Endothelial cell of umbilical vein (primary cell): ENCODE results near the gene VPREB3. TPM values are rescaled to one million over a fixed set of nuclear protein-coding genes. Genes with fewer than 3 reads are reported as not detected.

Experiments
- BruUV-seq: library from RNA; stranded (reverse); fragments of 400-500 nt; replicated peaks from 2 replicates; lab custom pipeline; 2021; lab: Mats Ljungman, UMichigan
- CTCF ChIA-PET: fragments of 300-600, 350-600 bp; sonication (Branson Sonifier 250); formaldehyde crosslinking; loops from one replicate; lab custom pipeline; 2021; ENCODE audit warnings: antibody characterized with exemption, inconsistent platforms; lab: Charles Lee
- POLR2A ChIA-PET: fragments of 300-600, 350-600 bp; sonication (Branson Sonifier 250); formaldehyde crosslinking; loops from one replicate; lab custom pipeline; 2021; ENCODE audit warnings: antibody characterized with exemption, inconsistent platforms; lab: Charles Lee
- DNase-seq: peaks from one replicate; pipeline ENCODE4 v3.0.0-alpha.2; 2011; ENCODE audit warnings: low read depth, low spot score
- FAIRE-seq: peaks from 2 replicates; lab custom pipeline; 2011; peaks lifted over from hg19 to GRCh38; lab: Jason Lieb, UNC
- H2AFZ ChIP-seq: 2 replicates; pipeline ENCODE4 v1.6.0; 2012; ENCODE audit warnings: low read depth, low read length, control low read depth, inconsistent platforms
- H3K27ac ChIP-seq: 2 replicates; pipeline ENCODE4 v1.5.1; 2011; ENCODE audit warnings: low read depth, mild to moderate bottlenecking, control low read depth, low read length, moderate library complexity; ENCODE audit not compliant: insufficient read depth
- H3K27me3 ChIP-seq, 2 experiments: 2 replicates each; pipeline versions ENCODE4 v1.6.0 to v1.6.1; 2011; ENCODE audit warnings: low read length in 2 of 2, mixed read lengths in 1 of 2; ENCODE audit not compliant: control insufficient read depth in 2 of 2, insufficient read depth in 2 of 2
- H3K36me3 ChIP-seq, 2 experiments: 2 replicates in 1 of 2; 3 replicates in 1 of 2; pipeline ENCODE4 v1.5.1; 2011; ENCODE audit warnings: low read length in 2 of 2, mild to moderate bottlenecking in 1 of 2, moderate library complexity in 1 of 2; ENCODE audit not compliant: control insufficient read depth in 2 of 2, insufficient read depth in 2 of 2; ENCODE audit errors: extremely low read depth in 1 of 2
- H3K4me1 ChIP-seq: 3 replicates; pipeline ENCODE4 v1.5.1; 2011; ENCODE audit warnings: mild to moderate bottlenecking, low read length; ENCODE audit not compliant: control insufficient read depth, insufficient read depth; ENCODE audit errors: extremely low read depth
- H3K4me2 ChIP-seq: 2 replicates; pipeline ENCODE4 v1.6.1; 2011; ENCODE audit warnings: low read length, control low read depth, mixed read lengths; ENCODE audit not compliant: insufficient read depth
- H3K4me3 ChIP-seq, 3 experiments: fragments of 200-600 bp in 1 of 3; sonication (generic), shearing (Covaris generic) in 1 of 3; replicated peaks in 1 of 3; 2 replicates each; pipeline ENCODE4 v1.5.1; 2011 to 2016; ENCODE audit warnings: control low read depth in 3 of 3, low read length in 3 of 3, mild to moderate bottlenecking in 2 of 3, inconsistent platforms in 1 of 3, low read depth in 1 of 3, moderate library complexity in 1 of 3; ENCODE audit not compliant: insufficient read depth in 1 of 3
- H3K79me2 ChIP-seq: 2 replicates; pipeline ENCODE4 v1.6.0; 2012; ENCODE audit warnings: low read length, inconsistent platforms; ENCODE audit not compliant: control insufficient read depth, insufficient read depth
- H3K9ac ChIP-seq: replicated peaks from 2 replicates; pipeline ENCODE3; 2011; ENCODE audit warnings: low read length, control low read depth; ENCODE audit not compliant: insufficient read depth; ENCODE audit errors: extremely low read depth
- H3K9me1 ChIP-seq: replicated peaks from 3 replicates; pipeline ENCODE4 v1.6.0; 2011; ENCODE audit warnings: mild to moderate bottlenecking, low read length; ENCODE audit not compliant: control insufficient read depth, insufficient read depth; ENCODE audit errors: extremely low read depth
- H3K9me3 ChIP-seq: replicated peaks from 2 replicates; pipeline ENCODE4 v1.5.1; 2012; ENCODE audit warnings: low read length, inconsistent platforms; ENCODE audit not compliant: control insufficient read depth, insufficient read depth
- H4K20me1 ChIP-seq: replicated peaks from 2 replicates; pipeline ENCODE3; 2011; ENCODE audit warnings: mild to moderate bottlenecking, low read length; ENCODE audit not compliant: control insufficient read depth, insufficient read depth; ENCODE audit errors: extremely low read depth
- CTCF ChIP-seq, 2 donors: IDR thresholded peaks; 1 replicate in 1 of 2; 2 replicates in 1 of 2; pipeline ENCODE4 v1.5.1; 2011; ENCODE audit warnings: low read length in 2 of 2, mild to moderate bottlenecking in 2 of 2, moderate library complexity in 2 of 2, control low read depth in 1 of 2, inconsistent platforms in 1 of 2, low read depth in 1 of 2; ENCODE audit not compliant: insufficient read depth in 1 of 2; ENCODE audit errors: extremely low read depth in 1 of 2
- EZH2 ChIP-seq: IDR thresholded peaks from 2 replicates; pipeline ENCODE4 v1.6.1; 2012; ENCODE audit warnings: borderline replicate concordance, low read depth, mild to moderate bottlenecking, moderate library complexity, low read length, inconsistent platforms; ENCODE audit not compliant: severe bottlenecking
- FOS ChIP-seq: IDR thresholded peaks from 2 replicates; pipeline ENCODE4 v1.6.1; 2011; ENCODE audit warnings: mild to moderate bottlenecking, low read length, moderate library complexity, borderline replicate concordance; ENCODE audit not compliant: insufficient read depth
- GATA2 ChIP-seq: IDR thresholded peaks from 2 replicates; pipeline ENCODE4 v1.7.0; 2011; ENCODE audit warnings: low read depth, mild to moderate bottlenecking, moderate library complexity, mixed read lengths, low read length; ENCODE audit not compliant: insufficient read length, insufficient read depth
- JUN ChIP-seq: IDR thresholded peaks from 2 replicates; pipeline ENCODE4 v1.6.1; 2011; ENCODE audit warnings: borderline replicate concordance, low read depth; ENCODE audit not compliant: insufficient read length, insufficient read depth
- MYC ChIP-seq: IDR thresholded peaks from one replicate; pipeline ENCODE4 v1.6.1; 2011; ENCODE audit warnings: mild to moderate bottlenecking, low read depth, low read length
- POLR2A ChIP-seq: IDR thresholded peaks from 2 replicates; pipeline ENCODE4 v1.6.1; 2012; ENCODE audit warnings: low read depth, mild to moderate bottlenecking, control low read depth, low read length
- POLR2AphosphoS5 ChIP-seq: IDR thresholded peaks from 2 replicates; pipeline ENCODE4 v1.6.1; 2012; ENCODE audit warnings: low read depth, mild to moderate bottlenecking, control low read depth, low read length, moderate library complexity; ENCODE audit not compliant: insufficient read depth
- dilution Hi-C: fragments of 300-500 bp; cut with MboI; formaldehyde crosslinking; loops from one replicate; pipeline ENCODE4 v1.15.0; 2019; ENCODE audit warnings: low sequenced_read_pairs; ENCODE audit not compliant: extremely low pct_ligation_motif_present
- intact Hi-C: fragments of 100-400 bp; cut with micrococcal nuclease; formaldehyde crosslinking; loops from one replicate; pipeline ENCODE4 v1.10.0; 2022
- polyA plus RNA-seq, 4 experiments: library from polyadenylated mRNA; depleted of rRNA in 3 of 4; stranded (reverse) in 3 of 4; unstranded in 1 of 4; fragments of >200 nt; gene quantifications; 2 replicates each; pipeline versions ENCODE4 v1.2.1 to v1.2.3, GENCODE V29; 2011 to 2012; ENCODE audit warnings: missing spikeins in 1 of 4
- total RNA-seq: library from RNA; stranded (reverse); gene quantifications from 2 replicates; pipeline ENCODE4 v1.2.3, GENCODE V29; 2021
- TF ChIP-seq, protein P1 (sequence below): IDR thresholded peaks from 2 replicates; pipeline ENCODE4 v1.6.1; 2011; ENCODE audit not compliant: insufficient read depth, insufficient read length

Gene VPREB3
- total and polyA plus RNA-seq, 2 donors (not counting 3 experiments of a cell fraction or from before 2014, with no cell fraction given): not detected

DNA sequence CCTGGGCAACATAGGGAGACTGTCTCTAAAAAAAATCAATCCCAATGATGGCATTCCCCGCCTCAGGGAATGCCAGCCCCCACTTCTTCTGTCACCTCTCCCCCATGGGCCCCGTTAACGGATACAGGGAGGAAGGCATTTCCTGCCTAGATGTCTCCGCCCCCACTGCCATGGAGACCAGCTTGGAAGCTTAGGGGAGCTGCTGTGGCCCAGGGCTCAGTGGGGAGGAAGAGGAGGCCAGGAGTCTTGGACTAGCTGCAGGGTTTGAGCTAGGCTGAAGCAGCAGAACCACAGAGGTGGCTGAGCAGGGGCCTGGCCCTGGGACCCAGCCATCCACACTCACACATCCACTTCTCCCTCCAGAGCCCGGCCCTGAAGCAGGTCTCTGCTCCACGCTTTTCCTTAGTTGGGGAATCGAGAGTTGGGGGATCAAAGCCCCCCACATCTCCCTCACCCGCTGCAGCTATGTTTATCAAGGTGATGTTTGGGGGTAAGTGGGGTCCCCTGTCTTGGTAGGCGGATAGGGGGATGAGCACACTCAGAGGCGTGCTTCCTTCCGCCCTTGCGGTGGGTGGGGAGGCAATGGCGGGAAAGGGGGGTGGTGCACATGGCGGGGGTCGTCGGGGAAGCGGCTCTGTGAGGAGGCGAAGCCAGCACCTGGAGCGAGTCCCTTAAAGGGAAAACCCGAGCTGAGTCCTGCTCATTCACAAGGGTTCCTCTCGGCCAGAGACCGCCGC lies 8.8 kb upstream of the VPREB3 start, which contains the start of gene C22orf15:
Gene C22orf15 (plus strand): TSS at position 149 of the 737 bp plus-strand sequence. CDS start 317 bp downstream, at position 466.
- TF ChIP-seq JUN (no peak), CTCF (IDR thresholded peaks at IDR 0.05; ENCODE audit: extremely low read depth in 1 of 2, insufficient read depth in 1 of 2, low read depth in 1 of 2, low read length in 2 of 2) (no peak), EZH2 (no peak), FOS (no peak), POLR2AphosphoS5 (no peak), POLR2A (no peak), MYC (no peak), GATA2 (no peak)
- TF ChIP-seq, protein P1, sequence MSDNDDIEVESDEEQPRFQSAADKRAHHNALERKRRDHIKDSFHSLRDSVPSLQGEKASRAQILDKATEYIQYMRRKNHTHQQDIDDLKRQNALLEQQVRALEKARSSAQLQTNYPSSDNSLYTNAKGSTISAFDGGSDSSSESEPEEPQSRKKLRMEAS: no peak
- POLR2A ChIA-PET: no interaction called here
- H4K20me1 ChIP-seq: no peaks in the 10 kb centered on the region
- no peaks in the 10 kb centered on the region for H3K27me3 ChIP-seq
- dilution Hi-C loops (no loop called here), intact Hi-C loops (no loop called here)
- CTCF ChIA-PET: interaction anchor here (0.7 to 3.8 kb wide), 2 partner anchors 86 to 500 kb away, joined by 5 to 21 read pairs; no protein-coding TSS in a partner anchor
- peaks cover 0 to 3% of the 10 kb centered on the region in 2 experiments for H3K36me3 ChIP-seq
- peak within 1 kb of the TSS; percentile 12 for H3K4me2 ChIP-seq
- H3K9me1 ChIP-seq: no peaks in the 10 kb centered on the region
- FAIRE-seq: peak; percentile 86
- peaks cover 2% of the 10 kb centered on the region for H3K79me2 ChIP-seq
- no TSS peak for BruUV-seq
- peak within 1 kb of the TSS in 1 of 3 experiments; percentile 10 for H3K4me3 ChIP-seq
- H3K27ac ChIP-seq: no peak within 1 kb of the TSS
- peaks cover 17% of the 10 kb centered on the region for H3K4me1 ChIP-seq
- H2AFZ ChIP-seq: peak within 1 kb of the TSS; percentile 7
- no peak within 1 kb of the TSS for H3K9ac ChIP-seq
- H3K9me3 ChIP-seq: no peaks in the 10 kb centered on the region
- peak; percentile 28 for DNase-seq
